HG03025 (cell line): ENCODE results near the gene LRRC61.

Experiments used
- ATAC-seq: cut with Tn5 transposase; IDR thresholded peaks from one replicate; pipeline ENCODE4 v1.9.1; 2021; ENCODE audit warnings: mild to moderate bottlenecking, moderate library complexity; ENCODE audit not compliant: unreplicated experiment, low FRiP score

Gene LRRC61

DNA sequence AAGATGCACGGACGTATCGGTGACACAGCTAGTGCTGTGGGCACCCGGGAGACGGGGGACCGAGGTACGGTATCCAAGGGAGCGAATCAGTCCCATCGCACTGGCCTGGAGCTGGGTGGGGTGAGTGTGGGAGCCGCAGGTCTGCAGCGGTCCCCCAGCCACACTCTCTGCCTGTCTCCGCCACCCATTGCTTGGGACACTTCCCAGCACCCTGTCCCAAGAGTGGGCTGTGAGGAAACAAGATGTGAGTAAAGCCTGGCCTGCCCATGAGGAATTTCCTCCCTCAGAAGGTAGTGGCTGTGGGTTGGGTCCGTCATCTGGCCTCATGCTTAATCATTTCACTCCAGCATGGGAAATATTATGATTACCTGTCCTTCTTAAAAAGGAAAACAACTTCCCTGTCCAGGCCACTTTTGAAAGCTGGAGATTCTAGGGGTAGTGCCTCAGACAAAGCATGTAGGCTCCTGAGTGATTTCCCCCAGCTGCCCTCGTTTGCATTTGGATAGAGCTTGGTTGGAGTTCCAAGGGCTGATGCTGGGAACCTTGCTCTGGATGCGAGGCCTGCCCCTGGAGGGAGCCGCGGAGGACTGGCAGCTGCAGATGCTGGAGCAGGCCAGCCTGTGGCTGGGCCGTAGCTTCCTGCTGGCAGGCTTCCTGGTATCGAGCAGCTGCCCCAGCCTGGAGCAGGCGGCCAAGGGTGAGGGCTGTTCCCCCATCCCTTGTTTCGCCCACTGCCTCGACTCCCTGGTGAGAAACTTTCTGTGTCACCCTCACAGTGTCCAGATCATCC lies 6.4 kb downstream of the LRRC61 start:
- no peak for ATAC-seq

DNA sequence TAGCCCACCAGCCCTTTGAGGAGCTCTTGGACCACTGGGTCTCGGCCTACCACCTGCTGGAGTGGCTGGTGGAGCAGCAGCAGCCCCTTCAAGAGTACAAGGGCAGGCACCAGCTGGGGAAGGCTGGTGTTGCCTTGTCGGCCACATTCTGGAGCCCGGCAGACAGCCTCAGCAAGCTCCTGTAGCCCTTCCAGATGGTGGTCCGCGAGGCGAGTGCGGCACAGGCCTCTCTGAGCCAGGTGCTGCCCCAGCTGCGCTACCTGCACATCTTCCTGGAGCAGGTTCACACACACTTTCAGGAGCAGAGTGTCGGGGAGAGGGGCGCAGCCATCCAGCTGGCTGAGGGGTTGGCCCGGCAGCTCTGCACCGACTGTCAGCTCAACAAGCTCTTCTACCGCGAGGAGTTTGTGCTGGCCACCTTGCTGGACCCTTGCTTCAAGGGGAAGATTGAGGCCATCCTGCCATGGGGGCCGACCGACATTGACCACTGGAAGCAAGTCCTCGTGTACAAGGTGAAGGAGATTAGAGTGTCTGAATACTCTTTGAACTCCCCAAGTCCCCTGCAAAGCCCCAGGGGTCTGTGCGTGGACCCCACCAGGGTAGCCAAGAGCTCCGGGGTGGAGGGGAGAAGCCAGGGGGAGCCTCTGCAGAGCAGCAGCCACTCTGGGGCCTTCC lies 7.2 kb downstream of the LRRC61 start:
- no peak for ATAC-seq

DNA sequence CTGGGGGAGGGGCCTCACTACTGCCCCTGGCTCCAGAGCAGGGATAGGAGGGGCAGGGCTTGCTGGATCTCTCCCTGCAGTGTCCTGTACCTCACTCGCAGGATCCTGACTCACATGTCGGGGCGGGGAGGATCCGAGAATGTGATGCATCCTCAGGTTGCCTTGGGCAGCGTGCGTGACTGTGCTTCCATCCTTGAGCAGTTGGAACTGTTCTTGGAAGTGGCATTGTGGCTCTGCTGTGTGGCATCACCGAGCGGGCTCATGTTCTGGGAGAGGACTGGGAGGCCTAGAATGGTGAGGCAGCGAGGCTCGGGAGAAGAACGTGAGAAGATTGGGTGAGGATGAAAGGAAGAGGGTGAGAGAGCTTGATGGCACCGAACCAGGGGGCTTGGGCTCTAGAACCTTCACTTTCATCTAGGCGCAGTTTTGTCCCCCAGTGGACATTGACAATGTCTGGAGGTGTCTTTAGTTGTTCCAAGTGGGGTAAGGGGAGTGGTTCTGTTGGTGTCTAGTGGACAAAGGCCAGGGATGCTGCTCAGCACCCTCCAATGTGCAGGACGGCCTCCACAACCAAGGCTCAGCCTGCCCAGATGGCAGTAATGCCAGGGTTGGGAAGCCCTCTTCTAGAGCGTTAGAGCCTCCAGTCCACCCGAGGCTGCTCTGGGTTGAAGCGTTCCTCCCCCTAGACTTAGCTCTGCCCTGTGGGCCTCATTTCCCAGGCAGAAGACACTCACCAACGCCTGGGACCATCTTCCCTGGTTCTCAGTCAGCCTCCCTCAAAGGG lies 9.9 kb downstream of the LRRC61 start:
- ATAC-seq, result no peak

DNA sequence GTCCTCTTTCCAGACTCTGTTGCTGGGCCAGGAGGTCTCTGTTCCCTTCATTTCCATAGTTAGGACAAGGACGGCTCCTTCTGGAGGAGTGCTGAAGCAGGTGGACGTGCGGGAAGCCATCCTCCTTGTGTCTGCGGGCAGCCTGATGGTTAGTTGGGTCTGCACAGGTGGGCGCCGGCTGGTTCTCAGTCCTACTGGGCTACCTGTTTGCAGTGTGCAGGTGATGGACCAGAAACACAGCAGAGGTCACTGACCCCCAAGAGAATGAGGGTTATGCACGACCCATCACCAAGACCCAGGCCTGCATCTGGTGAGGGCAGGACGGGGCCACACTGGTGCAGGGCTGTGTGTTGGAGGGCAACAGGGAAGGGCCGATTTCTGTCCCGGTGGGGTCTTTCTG lies 10.5 kb downstream of the LRRC61 start:
- ATAC-seq, result no peak

DNA sequence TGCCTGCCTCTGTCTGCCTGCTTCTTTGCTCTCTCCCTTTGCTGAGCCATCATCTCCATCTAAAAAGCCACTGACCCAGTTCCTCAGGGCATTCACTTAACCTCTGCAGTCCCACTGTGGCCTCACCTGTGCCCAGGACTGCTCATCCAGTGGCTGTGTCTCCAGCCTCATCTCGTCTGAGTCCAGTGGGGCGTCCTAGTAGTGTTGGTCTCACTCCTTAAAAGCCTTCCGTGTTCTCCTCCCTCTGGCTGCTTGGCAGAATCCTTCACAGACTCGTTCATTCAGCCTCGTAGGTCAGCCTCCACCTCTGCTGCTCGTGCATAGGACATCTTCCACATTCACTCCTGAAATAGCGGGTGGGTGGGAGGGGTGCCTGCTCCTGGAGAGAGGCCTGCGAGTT lies 11.0 kb downstream of the LRRC61 start:
- no peak for ATAC-seq

DNA sequence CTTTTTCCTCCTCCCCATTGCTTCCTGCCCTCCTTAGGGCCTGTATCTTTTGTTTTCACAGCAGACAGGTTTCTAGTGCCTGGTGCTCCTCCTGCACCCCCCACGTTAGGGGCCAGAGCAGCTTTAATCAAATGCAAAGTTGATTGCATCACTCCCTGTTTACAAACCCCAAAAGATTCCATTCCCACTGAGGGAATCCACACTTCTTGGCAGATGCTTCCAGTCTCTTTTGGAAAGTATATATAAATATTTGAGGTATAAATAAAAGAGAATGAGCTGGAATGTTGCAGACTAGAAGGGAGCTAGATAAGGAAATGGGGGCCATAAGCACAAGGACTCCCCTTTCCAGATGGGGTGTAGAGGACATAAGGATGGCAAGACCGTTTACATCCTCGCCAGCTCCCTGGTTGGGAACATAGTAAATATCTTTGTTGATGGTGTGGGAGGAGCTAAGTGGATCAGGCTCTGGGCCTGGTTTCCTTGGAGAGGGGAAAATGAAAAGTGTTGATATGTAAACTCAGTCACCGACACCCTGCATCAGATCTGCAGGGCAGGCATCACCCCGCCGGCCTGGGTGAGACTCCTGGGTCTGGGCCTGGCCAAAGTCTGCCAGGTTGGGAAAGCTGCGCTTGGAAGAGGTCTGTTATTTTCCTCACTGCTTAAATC lies 12.1 kb downstream of the LRRC61 start:
- no peak for ATAC-seq

DNA sequence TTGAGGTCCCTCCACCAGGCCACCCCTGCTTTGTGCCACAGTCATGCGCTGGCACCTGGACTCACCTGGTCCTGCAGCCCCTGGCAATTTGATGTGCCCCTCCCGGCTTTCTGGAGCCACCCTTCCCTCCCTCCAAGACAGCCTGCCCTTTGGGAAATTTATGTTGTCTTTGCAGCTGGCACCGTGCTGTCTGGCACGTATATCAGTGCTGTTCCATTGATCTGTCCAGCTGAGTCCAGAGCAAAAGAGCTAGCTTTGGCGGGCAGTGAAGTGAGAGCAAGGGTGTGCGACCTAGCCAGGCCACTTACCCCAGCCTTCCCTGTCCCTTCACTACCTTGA lies 12.6 kb downstream of the LRRC61 start:
- no peak for ATAC-seq

DNA sequence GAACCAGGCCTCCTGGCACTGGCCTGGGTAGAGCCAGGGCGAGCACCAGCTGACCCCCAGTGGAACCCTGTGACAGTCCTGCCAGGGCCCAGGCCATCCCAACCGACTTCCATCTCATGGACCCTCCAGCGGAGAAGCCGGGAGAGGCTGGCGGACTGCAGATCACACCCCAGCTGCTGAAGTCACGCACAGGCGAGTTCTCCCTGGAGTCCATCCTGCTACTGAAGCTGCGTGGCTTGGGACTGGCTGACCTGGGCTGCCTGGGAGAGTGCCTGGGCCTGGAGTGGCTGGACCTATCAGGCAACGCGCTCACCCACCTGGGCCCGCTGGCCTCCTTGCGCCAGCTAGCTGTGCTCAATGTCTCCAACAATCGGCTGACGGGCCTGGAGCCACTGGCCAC lies 13.6 kb downstream of the LRRC61 start:
- no peak for ATAC-seq

DNA sequence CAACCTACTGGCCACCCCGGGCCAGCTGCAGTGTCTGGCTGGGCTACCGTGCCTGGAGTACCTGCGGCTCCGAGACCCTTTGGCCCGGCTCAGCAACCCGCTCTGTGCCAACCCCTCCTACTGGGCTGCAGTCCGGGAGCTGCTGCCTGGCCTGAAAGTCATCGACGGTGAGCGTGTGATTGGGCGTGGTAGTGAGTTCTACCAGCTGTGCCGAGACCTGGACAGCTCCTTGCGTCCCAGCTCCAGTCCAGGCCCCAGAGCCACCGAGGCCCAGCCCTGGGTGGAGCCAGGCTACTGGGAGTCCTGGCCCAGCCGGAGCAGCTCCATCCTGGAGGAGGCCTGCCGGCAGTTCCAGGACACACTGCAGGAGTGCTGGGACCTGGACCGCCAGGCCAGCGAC lies 14.0 kb downstream of the LRRC61 start:
- no peak for ATAC-seq

DNA sequence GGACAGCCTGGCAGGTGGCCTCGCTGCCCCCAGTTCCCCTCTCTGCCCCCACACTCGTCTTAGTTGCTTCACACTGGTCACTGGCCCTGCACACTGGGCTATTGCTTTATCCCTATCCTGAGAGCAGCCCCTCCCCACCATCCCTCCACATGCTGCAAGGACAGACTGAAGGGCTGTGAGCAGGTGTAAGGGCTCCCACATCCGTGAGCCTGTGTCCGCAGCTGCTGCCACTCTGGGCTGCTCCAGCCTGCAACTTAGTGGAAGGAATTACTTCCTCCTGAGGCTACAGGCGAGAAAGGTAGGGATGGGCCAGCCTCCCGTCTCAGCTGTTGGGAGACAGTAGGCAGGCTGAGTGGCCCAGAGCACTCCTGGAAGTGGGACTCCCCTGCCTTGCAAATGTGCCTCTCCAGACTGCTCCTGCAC lies 14.5 kb downstream of the LRRC61 start:
- no peak for ATAC-seq

DNA sequence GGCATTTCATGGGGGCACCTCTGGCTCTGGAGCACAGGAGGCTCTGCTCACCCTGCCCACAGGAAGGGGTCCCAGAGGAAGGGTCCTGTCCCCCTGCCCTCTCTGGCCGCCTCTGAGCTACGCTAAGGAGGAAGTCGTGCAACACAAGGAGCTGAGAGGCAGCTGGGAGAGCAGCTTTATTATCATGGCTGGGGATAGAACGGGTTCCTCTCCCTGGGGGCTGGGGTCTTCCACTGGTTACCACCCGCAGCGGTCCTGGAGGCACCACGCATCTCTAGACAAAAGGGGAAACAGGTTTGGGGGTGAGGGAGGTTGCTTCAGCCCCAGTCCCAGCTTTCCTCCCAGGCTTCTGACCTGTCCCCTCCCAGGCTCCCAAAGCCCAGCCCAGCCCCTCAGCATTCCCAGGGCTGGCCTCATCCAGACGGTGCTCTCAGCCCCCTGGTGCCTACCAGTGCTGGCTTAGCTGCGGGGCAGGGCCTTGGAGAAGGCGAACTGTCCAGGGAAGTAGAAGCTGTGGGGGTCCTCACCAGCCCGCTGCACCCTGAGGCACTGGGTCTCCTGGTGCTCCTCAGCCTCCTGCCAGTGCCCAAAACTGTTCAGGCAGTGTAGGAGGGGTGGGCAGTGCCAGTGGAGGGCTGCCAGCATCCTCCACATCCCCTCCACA lies 15.1 kb downstream of the LRRC61 start:
- ATAC-seq, result no peak

DNA sequence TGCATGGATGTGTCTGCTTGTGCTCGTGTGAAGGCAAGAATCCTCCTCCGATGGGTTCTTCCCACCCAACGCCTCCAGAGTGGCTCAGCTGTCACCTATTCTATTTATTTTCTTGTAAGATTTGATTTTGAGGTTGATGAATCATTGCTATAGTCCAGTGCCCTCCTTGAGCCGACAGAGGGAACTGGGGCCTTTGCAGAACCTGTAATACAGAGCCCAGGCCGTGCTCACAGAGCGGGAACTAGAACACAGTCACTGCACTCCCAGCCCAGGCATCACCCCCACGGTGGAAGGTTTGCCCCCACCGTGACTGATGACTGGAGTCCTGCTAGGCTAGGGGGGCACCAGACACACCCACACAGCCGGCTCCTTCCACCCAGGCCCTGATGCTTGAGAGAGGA lies 16.3 kb downstream of the LRRC61 start:
- no peak for ATAC-seq

DNA sequence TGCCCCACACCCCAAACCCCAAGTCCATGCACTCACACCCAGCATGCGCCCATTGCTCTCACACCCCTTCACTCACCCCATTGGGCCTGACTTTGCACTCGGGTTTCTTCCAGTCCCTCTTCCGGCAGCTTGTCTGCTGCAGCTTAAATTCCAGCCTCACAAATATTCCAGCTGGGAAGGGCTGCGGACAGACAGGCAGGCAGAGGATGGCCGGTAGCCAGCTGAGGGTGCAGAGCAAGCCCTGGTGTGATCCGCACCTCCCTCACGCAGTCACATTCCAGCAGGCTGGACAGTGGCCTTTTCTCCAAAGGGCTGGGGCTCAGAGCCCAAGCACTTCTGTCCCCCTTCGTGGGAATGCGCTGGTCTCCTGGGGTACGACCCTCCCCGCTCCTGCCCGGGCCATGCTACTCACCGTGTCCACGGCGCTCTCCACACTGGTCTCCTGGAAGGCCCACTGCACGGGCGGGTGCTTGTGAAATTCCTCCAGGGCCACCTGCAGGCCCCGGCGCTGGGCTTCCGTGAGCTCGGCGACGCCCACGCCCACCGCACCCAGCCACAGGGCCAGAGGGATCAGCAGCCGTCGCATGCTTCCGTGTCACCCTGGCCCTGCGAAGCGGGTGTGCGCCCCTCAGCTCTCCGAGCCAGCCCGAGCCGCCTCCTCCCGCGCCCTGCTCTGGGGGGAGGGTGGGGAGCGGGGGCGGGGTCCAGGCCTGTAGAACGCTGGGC lies 17.0 kb downstream of the LRRC61 start:
- ATAC-seq, result no peak

DNA sequence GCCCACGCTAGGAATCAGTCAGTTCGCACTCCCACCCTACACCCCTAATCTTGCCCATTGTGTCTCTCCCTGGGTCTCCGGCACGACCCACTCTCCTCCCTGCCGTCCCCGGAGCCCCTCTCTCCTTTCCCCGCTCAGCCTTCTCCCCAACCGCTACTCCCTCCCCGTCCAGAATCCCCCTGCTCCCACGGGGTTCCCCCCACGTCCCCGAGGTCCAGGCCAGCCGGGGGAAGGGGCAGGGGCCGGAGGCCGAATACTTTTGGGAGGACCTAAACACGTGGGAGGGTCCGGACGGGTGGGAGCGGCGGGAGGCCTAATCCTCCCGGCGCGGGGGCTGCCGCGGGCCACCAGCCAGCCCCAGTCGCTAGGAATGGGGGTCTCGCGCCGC lies 17.7 kb downstream of the LRRC61 start:
- no peak for ATAC-seq

DNA sequence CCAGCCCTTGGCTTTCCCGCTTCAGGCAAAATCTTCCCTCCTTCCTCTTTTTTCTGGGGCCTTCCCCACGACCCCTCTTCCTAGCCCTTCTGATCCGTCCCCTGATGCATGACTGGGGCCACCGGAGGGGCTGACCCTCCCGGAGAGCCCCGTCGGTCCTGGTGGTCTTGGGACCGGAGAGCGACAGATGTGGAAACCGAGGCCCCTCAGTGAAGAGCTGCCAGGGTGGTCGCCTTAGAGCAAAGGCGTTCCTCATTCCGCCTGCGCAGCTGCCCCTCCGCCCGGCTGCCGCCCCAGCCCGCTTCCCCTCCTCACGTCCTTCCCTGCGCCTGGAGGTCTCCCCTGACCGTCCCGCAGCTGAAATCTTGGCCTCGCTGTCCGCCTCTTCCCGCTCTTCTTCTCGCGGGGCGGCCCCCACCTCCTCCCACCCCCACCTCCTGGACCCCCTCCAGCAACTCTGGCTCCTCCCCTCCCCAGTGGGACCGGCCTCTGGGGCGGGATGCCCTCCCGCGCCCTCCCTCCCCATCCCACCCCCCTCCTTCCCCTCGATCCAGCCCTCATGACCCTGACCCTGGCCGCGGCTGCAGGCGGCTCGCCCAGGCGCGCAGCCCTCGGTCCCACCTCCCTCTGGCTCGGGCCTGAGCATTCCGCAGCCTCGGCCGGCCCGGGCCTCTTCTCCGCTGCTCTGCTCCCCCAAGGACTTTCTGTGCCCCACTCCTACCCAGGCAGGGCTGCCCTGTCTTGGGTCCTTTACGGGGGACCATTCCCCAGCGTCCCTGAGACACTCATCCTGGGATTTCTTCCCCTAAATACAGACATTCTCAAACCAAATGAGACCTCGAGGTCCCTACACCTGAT lies 18.3 kb downstream of the LRRC61 start, which contains the start of gene RARRES2:
Gene RARRES2, minus strand, starts transcription at position 367 of the 858 bp plus-strand sequence. CDS start 1,020 bp downstream, outside the sequence.
- no peak for ATAC-seq

DNA sequence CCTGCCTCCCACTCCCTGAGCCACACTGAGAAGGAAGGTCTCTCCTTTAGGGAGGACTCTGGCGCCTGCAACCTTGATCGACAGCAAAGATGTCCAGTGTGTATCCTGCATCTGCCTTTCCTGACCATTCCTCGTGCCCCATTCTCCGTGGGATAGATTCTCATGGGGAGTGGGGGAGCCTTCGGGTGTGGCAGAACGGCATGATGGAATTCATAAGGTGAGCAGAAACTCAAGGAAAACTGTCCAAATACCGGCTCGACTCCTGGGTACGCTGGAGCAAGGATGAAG lies 18.9 kb downstream of the LRRC61 start:
- no peak for ATAC-seq

DNA sequence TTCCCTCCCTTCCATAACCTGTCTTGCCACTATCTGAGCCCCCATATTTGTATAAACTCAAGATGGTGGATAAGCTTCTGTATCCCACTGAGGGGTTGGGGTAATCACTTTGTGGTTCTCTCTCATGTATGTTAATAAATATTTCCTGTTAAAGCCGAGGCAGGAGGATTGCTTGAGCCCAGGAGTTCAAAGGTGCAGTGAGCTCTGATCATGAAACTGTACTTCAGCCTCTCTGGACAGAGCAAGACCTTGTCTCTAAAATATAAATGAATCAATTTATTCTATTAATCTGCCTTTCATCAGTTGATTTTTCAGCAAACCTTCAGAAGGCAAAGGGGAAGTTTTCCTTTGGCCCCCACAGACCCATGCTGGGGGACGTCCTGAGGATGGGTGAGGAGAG lies 20.1 kb downstream of the LRRC61 start:
- no peak for ATAC-seq

DNA sequence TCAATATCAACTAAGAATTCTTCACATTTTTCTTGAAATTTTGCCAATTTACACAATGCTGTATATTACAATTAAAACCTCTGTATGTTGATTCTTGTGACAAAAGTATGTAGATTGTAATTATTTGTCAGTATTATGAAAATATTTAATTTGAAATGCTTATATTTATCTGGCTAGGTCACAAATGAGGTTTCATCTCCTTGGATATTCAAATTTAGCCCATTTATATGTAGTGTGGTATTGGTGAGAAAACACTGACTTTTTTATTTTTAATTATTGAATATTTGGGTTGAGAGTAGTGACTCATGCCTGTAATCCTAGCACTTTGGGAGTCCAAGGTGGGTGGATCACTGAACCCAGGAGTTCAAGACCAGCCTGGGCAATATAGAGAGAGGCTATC lies 21.1 kb downstream of the LRRC61 start:
- no peak for ATAC-seq

DNA sequence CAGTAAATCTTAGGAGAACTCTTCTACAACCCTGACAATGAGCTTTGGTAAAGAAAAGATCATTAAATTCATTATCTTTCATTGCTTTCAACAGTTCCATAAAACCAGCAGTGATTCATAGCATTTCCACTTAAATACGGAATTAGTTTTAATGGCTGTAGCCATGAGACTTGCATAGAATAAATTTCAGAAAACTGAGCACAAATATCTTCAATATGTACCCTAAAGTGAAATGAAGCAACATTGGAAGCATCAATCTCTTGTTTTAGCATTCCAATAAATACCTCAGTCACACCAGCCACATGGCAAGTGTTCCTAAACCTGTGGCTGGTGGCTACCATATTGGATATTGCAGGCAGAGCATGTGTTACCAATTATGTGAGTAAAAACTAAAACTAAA lies 21.9 kb downstream of the LRRC61 start:
- no peak for ATAC-seq
